Breast epithelium (tissue), 3 donors: ENCODE measurements around the gene USPL1.

Source experiments
- POLR2A ChIP-seq: fragments of 450-650 bp; IDR thresholded peaks from one replicate; pipeline ENCODE4 v1.6.1; 2016; ENCODE audit warnings: antibody characterized with exemption, mild to moderate bottlenecking, moderate library complexity
- POLR2AphosphoS5 ChIP-seq, 3 donors: sonication (generic); formaldehyde crosslinking; IDR thresholded peaks; one replicate each; pipeline ENCODE4 v1.6.1; 2017; ENCODE audit warnings: antibody characterized with exemption in 3 of 3
- TF ChIP-seq, protein P1 (sequence below), 3 donors: fragments of 450-650 bp; IDR thresholded peaks; one replicate each; pipeline ENCODE4 v1.5.1; 2016 to 2017; ENCODE audit warnings: antibody characterized with exemption in 3 of 3, mild to moderate bottlenecking in 3 of 3, moderate library complexity in 3 of 3

DNA sequence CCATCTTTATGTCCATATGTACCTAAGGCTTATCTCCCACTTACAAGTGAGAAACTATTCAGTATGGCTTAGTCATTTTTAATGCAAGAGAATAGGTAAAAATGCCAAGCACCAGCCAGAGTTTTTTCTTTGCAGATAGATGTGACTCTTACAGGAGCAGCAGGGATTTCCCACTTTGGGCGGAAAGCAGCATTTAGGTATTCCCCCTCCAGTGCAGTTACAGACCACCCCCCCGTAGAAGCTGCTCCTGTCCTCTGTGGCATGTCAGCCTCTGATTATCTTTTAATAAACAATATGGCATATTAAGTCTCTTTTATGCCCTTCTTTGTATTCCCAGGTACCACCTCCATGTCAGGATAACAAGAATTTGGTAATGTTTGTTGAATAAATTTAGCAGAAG is 24.7 kb upstream of the USPL1 start:
- TF ChIP-seq POLR2AphosphoS5 (IDR thresholded peaks at IDR 0.05) (no peak), POLR2A (no peak)
- TF ChIP-seq, protein P1, sequence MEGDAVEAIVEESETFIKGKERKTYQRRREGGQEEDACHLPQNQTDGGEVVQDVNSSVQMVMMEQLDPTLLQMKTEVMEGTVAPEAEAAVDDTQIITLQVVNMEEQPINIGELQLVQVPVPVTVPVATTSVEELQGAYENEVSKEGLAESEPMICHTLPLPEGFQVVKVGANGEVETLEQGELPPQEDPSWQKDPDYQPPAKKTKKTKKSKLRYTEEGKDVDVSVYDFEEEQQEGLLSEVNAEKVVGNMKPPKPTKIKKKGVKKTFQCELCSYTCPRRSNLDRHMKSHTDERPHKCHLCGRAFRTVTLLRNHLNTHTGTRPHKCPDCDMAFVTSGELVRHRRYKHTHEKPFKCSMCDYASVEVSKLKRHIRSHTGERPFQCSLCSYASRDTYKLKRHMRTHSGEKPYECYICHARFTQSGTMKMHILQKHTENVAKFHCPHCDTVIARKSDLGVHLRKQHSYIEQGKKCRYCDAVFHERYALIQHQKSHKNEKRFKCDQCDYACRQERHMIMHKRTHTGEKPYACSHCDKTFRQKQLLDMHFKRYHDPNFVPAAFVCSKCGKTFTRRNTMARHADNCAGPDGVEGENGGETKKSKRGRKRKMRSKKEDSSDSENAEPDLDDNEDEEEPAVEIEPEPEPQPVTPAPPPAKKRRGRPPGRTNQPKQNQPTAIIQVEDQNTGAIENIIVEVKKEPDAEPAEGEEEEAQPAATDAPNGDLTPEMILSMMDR (IDR thresholded peaks at IDR 0.05), result no peak
